SKM-1 treated with dmso at 0.1 percent for 144 hours (cell line): ENCODE measurements around the gene EFTUD2.
"Not testable (repeated sequence)": the region's sequence is repeated elsewhere in the genome, so short reads cannot be mapped to it uniquely, and the experiment has no call there.

Experiments
- DNase-seq: peaks from one replicate; lab custom pipeline; 2025; ENCODE audit not compliant: unreplicated experiment; lab: John Stamatoyannopoulos, UW

The EFTUD2 gene

GRCh38 chr17:44818508-44818907, 80.7 kb downstream of the EFTUD2 start:
- DNase-seq: not testable (repeated sequence)

- DNase-seq: no peak
Observed at GRCh38 chr17:44812263-44812662, 87.0 kb downstream of the EFTUD2 start.

- not testable (repeated sequence) for DNase-seq
Observed at GRCh38 chr17:44808656-44809388, 90.4 kb downstream of the EFTUD2 start.

- DNase-seq: no peak
Observed at GRCh38 chr17:44808156-44808555, 91.1 kb downstream of the EFTUD2 start.

- DNase-seq: no peak
Observed at GRCh38 chr17:44807817-44808155, 91.5 kb downstream of the EFTUD2 start.

GRCh38 chr17:44807093-44807816, 92.0 kb downstream of the EFTUD2 start:
- no peak for DNase-seq

GRCh38 chr17:44804302-44805089, 94.7 kb downstream of the EFTUD2 start:
- DNase-seq: no peak

- no peak for DNase-seq
Observed at GRCh38 chr17:44801880-44802279, 97.4 kb downstream of the EFTUD2 start.
